ENCODE results near the gene EMD. TPM values are rescaled to one million over a fixed set of nuclear protein-coding genes. Genes with fewer than 3 reads are reported as not detected.

EMD gene
- total and polyA plus RNA-seq, 10 of the 15 experiments (the other 5 are each of a cell fraction or from before 2014, with no cell fraction given) = 0.76 to 100 (median 43.2) TPM

GRCh38 chrX:154398668-154399526, 19.8 kb downstream of the EMD start (continued):
- TF ChIP-seq RELB (IDR thresholded peaks at IDR 0.05; ENCODE audit: low read depth) = no peak
- TF ChIP-seq YY1 (IDR thresholded peaks at IDR 0.05; ENCODE audit: low read depth, low read length) = peak; percentile 7; the same call in 1 of the 2 replicates
- TF ChIP-seq CHD1 (IDR thresholded peaks at IDR 0.05; ENCODE audit: low read depth, low read length) = no peak
- no peak for TF ChIP-seq MTA2 (IDR thresholded peaks at IDR 0.05; ENCODE audit: low read depth)
- no peak for TF ChIP-seq TBL1XR1 (IDR thresholded peaks at IDR 0.05; ENCODE audit: low read depth, low read length)
- no peak for TF ChIP-seq CBFB (IDR thresholded peaks at IDR 0.05; ENCODE audit: low read depth)
- TF ChIP-seq ZNF217 (IDR thresholded peaks at IDR 0.05) = no peak
- TF ChIP-seq MAX (IDR thresholded peaks at IDR 0.05; ENCODE audit: low read depth, low read length) = peak; percentile 70; the same call in 1 of the 2 replicates
- TF ChIP-seq FOXM1 (IDR thresholded peaks at IDR 0.05; ENCODE audit: low read depth, low read length) = peak; percentile 8; the same call in 1 of the 2 replicates
- peak; percentile 79; the same call in 1 of the 2 replicates for TF ChIP-seq MLLT1 (IDR thresholded peaks at IDR 0.05)
- peak; percentile 61; the same call in 1 of the 2 replicates for TF ChIP-seq CREB1 (IDR thresholded peaks at IDR 0.05; ENCODE audit: low read depth)
- TF ChIP-seq NRF1 (conservative IDR thresholded peaks at IDR 0.05; ENCODE audit: low read depth, low read length) = no peak
- TF ChIP-seq BCL11A (IDR thresholded peaks at IDR 0.05; ENCODE audit: low read depth, low read length) = no peak
- peak; percentile 72 for TF ChIP-seq RAD51 (IDR thresholded peaks at IDR 0.05)
- TF ChIP-seq ZBTB4 (CRISPR knock-in tag; IDR thresholded peaks at IDR 0.05) = no peak
- TF ChIP-seq SP1 (IDR thresholded peaks at IDR 0.05; ENCODE audit: low read depth, low read length) = no peak
- TF ChIP-seq WRNIP1 (IDR thresholded peaks at IDR 0.05; ENCODE audit: borderline replicate concordance, low read depth, low read length) = no peak
- TF ChIP-seq IRF4 (IDR thresholded peaks at IDR 0.05; ENCODE audit: low read depth, low read length) = no peak
- no peak; the same call in 1 of the 2 replicates for TF ChIP-seq ZNF687 (IDR thresholded peaks at IDR 0.05)
- TF ChIP-seq POLR2AphosphoS5 (IDR thresholded peaks at IDR 0.05; ENCODE audit: low read length) = peak; percentile 9; the same call in 1 of the 2 replicates
